GM19324 (cell line): ENCODE data around the gene MAPK8IP3.
"Not testable (repeated sequence)": the region's sequence is repeated elsewhere in the genome, so short reads cannot be mapped to it uniquely, and the experiment has no call there.

Experiments
- ATAC-seq: cut with Tn5 transposase; IDR thresholded peaks from one replicate; pipeline ENCODE4 v1.9.1; 2021; ENCODE audit warnings: mild to moderate bottlenecking, moderate library complexity; ENCODE audit not compliant: unreplicated experiment, low FRiP score

Gene MAPK8IP3

GRCh38 chr16:1709356-1709755, 3.4 kb downstream of the MAPK8IP3 start:
- ATAC-seq, result no peak

GRCh38 chr16:1710811-1711507, 5.0 kb downstream of the MAPK8IP3 start:
- ATAC-seq, result no peak

- ATAC-seq, result no peak
These were observed 6.8 kb downstream of the MAPK8IP3 start for GRCh38 chr16:1712791-1713261.

GRCh38 chr16:1713331-1713730, 7.3 kb downstream of the MAPK8IP3 start:
- ATAC-seq, result no peak

- ATAC-seq, result no peak
These were observed 7.9 kb downstream of the MAPK8IP3 start for GRCh38 chr16:1713933-1714332.

- ATAC-seq, result no peak
These were observed 9.2 kb downstream of the MAPK8IP3 start for GRCh38 chr16:1715220-1715619.

- not testable (repeated sequence) for ATAC-seq
These were observed 12.2 kb downstream of the MAPK8IP3 start for GRCh38 chr16:1718236-1718635.

- ATAC-seq, result not testable (repeated sequence)
These were observed 13.7 kb downstream of the MAPK8IP3 start for GRCh38 chr16:1719559-1720229.

- no peak for ATAC-seq
These were observed 15.4 kb downstream of the MAPK8IP3 start for GRCh38 chr16:1721372-1721771.

GRCh38 chr16:1723450-1724147, 17.6 kb downstream of the MAPK8IP3 start:
- no peak for ATAC-seq

- ATAC-seq, result no peak
These were observed 18.5 kb downstream of the MAPK8IP3 start for GRCh38 chr16:1724491-1724890.

- ATAC-seq, result no peak
These were observed 20.9 kb downstream of the MAPK8IP3 start for GRCh38 chr16:1726661-1727502.

- no peak for ATAC-seq
These were observed 21.9 kb downstream of the MAPK8IP3 start for GRCh38 chr16:1727651-1728624.

- no peak for ATAC-seq
These were observed 23.0 kb downstream of the MAPK8IP3 start for GRCh38 chr16:1729026-1729425.

GRCh38 chr16:1729445-1729844, 23.4 kb downstream of the MAPK8IP3 start:
- no peak for ATAC-seq

GRCh38 chr16:1731073-1731472, 25.1 kb downstream of the MAPK8IP3 start:
- no peak for ATAC-seq

GRCh38 chr16:1731603-1732002, 25.6 kb downstream of the MAPK8IP3 start:
- ATAC-seq, result no peak

- ATAC-seq, result no peak
These were observed 26.1 kb downstream of the MAPK8IP3 start for GRCh38 chr16:1732071-1732470.

- ATAC-seq, result not testable (repeated sequence)
These were observed 26.6 kb downstream of the MAPK8IP3 start for GRCh38 chr16:1732551-1732987.
